ENCODE data around the gene SLC25A48.

DNA sequence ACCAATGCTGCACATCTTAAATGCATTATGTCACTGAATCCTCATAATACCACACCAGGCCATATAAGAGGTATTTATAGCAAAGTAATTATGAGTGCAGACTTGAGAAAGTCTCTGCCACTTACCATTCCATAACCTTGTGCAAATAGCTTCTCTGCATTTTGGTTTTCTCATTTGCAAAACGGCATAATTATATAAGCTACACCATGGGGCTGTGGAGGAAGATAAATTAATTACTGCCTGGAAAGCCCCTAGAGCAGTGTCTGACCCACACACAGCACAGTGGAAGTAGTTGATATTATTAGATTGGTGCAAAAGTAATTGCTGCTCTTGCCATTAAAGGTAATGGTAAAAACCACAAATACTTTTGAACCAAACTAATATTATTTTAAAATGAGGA is 70.7 kb downstream of the SLC25A48 start:
- TF ChIP-seq, protein P1, sequence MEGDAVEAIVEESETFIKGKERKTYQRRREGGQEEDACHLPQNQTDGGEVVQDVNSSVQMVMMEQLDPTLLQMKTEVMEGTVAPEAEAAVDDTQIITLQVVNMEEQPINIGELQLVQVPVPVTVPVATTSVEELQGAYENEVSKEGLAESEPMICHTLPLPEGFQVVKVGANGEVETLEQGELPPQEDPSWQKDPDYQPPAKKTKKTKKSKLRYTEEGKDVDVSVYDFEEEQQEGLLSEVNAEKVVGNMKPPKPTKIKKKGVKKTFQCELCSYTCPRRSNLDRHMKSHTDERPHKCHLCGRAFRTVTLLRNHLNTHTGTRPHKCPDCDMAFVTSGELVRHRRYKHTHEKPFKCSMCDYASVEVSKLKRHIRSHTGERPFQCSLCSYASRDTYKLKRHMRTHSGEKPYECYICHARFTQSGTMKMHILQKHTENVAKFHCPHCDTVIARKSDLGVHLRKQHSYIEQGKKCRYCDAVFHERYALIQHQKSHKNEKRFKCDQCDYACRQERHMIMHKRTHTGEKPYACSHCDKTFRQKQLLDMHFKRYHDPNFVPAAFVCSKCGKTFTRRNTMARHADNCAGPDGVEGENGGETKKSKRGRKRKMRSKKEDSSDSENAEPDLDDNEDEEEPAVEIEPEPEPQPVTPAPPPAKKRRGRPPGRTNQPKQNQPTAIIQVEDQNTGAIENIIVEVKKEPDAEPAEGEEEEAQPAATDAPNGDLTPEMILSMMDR (IDR thresholded peaks at IDR 0.05): no peak
- TF ChIP-seq ZFX (IDR thresholded peaks at IDR 0.05; ENCODE audit: borderline replicate concordance): no peak

Data from 22Rv1 (cell line).